Measurements from ENCODE around the gene SLC25A10.

GRCh38 chr17:81683208-81683583 is 28.9 kb upstream of the SLC25A10 start:
- TF ChIP-seq TAF1 (IDR thresholded peaks at IDR 0.05; ENCODE audit: low read depth, low read length), result no peak
- TF ChIP-seq EZH2 (IDR thresholded peaks at IDR 0.05; ENCODE audit: low read depth, low read length, severe bottlenecking), result no peak
- no peak for TF ChIP-seq CTCF (IDR thresholded peaks at IDR 0.05; ENCODE audit: control extremely low read depth in 1 of 3, insufficient read depth in 1 of 3, low read depth in 1 of 3, low read length in 3 of 3)
- TF ChIP-seq POLR2AphosphoS5 (IDR thresholded peaks at IDR 0.05; ENCODE audit: low read depth, low read length), result no peak
- TF ChIP-seq POLR2A (IDR thresholded peaks at IDR 0.05; ENCODE audit: control extremely low read depth in 1 of 2, low read depth in 2 of 2, low read length in 2 of 2), result no peak
- no peak for TF ChIP-seq RAD21 (IDR thresholded peaks at IDR 0.05 in 1 of 2, conservative IDR thresholded peaks at IDR 0.05 in 1 of 2; ENCODE audit: low read depth in 2 of 2, low read length in 2 of 2)
- TF ChIP-seq GABPA (IDR thresholded peaks at IDR 0.05; ENCODE audit: borderline replicate concordance, insufficient read depth, low read length), result no peak
- TF ChIP-seq ATF2 (IDR thresholded peaks at IDR 0.05; ENCODE audit: low read length), result no peak
- TF ChIP-seq MAX (IDR thresholded peaks at IDR 0.05), result no peak
- TF ChIP-seq CEBPB (IDR thresholded peaks at IDR 0.05; ENCODE audit: low read depth, low read length), result no peak
- TF ChIP-seq RFX5 (IDR thresholded peaks at IDR 0.05; ENCODE audit: borderline replicate concordance, low read depth, low read length), result no peak
- no peak for TF ChIP-seq TBP (IDR thresholded peaks at IDR 0.05; ENCODE audit: low read depth, low read length)

Data from H1 (cell line).